HepG2 (cell line): Measurements from ENCODE around the gene CHST14. TPM values are rescaled to one million over a fixed set of nuclear protein-coding genes. Genes with fewer than 3 reads are reported as not detected.

Experiments
- ARID2 ChIP-seq: sonication (generic); formaldehyde crosslinking; IDR thresholded peaks from 2 replicates; pipeline ENCODE4 v1.8.1; 2022; ENCODE audit warnings: mild to moderate bottlenecking, missing genetic modification reagents, borderline replicate concordance
- CHD4 ChIP-seq: fragments of 200-600 bp; sonication (generic); IDR thresholded peaks from 2 replicates; pipeline ENCODE4 v1.7.0; 2017; ENCODE audit warnings: mild to moderate bottlenecking, low read length, borderline replicate concordance
- ESRRA ChIP-seq: sonication (generic); formaldehyde crosslinking; IDR thresholded peaks from 2 replicates; pipeline ENCODE4 v1.5.1; 2020; ENCODE audit warnings: mild to moderate bottlenecking, low read depth, missing genetic modification reagents
- KDM3A ChIP-seq: IDR thresholded peaks from 2 replicates; pipeline ENCODE4 v1.6.1; 2018; ENCODE audit warnings: low read depth, missing compliant biosample characterization
- KLF11 ChIP-seq: IDR thresholded peaks from 2 replicates; pipeline ENCODE4 v1.6.1; 2016; ENCODE audit warnings: missing compliant biosample characterization
- MTA3 ChIP-seq: sonication (generic); formaldehyde crosslinking; IDR thresholded peaks from 2 replicates; pipeline ENCODE4 v1.4.0; 2020; ENCODE audit warnings: missing genetic modification reagents
- NCOR1 ChIP-seq: fragments of 200-600 bp; sonication (generic); IDR thresholded peaks from 2 replicates; pipeline ENCODE4 v1.7.0; 2017; ENCODE audit warnings: antibody characterized with exemption, low read length, borderline replicate concordance
- RBFOX2 ChIP-seq: fragments of 200-400 bp; formaldehyde crosslinking; IDR thresholded peaks from 2 replicates; pipeline ENCODE4 v1.6.1; 2017; ENCODE audit warnings: low read depth, mild to moderate bottlenecking, low read length
- REXO4 ChIP-seq: sonication (generic); formaldehyde crosslinking; IDR thresholded peaks from 2 replicates; pipeline ENCODE4 v1.8.0; 2022; ENCODE audit warnings: missing genetic modification reagents, mild to moderate bottlenecking, borderline replicate concordance
- SAP130 ChIP-seq: IDR thresholded peaks from 2 replicates; pipeline ENCODE4 v1.6.1; 2016; ENCODE audit warnings: low read depth
- SETDB1 ChIP-seq: sonication (generic); formaldehyde crosslinking; IDR thresholded peaks from 2 replicates; pipeline ENCODE4 v1.5.1; 2020; ENCODE audit warnings: missing genetic modification reagents, mild to moderate bottlenecking, borderline replicate concordance
- TBX2 ChIP-seq: sonication (generic); formaldehyde crosslinking; IDR thresholded peaks from 2 replicates; pipeline ENCODE4 v1.5.0; 2020; ENCODE audit warnings: missing genetic modification reagents, mild to moderate bottlenecking, borderline replicate concordance
- ZNF253 ChIP-seq: sonication (generic); formaldehyde crosslinking; IDR thresholded peaks from 2 replicates; pipeline ENCODE4 v1.8.0; 2022; ENCODE audit warnings: mild to moderate bottlenecking, missing genetic modification reagents, borderline replicate concordance
- ZNF282 ChIP-seq: fragments of 450-650 bp; IDR thresholded peaks from 2 replicates; pipeline ENCODE4 v1.6.1; 2018; ENCODE audit not compliant: partially characterized antibody
- ZNF331 ChIP-seq: sonication (generic); formaldehyde crosslinking; IDR thresholded peaks from 2 replicates; pipeline ENCODE4 v1.4.0; 2020; ENCODE audit warnings: missing genetic modification reagents
- ZNF543 ChIP-seq: sonication (generic); formaldehyde crosslinking; IDR thresholded peaks from 2 replicates; pipeline ENCODE4 v1.4.0; 2020; ENCODE audit warnings: mild to moderate bottlenecking, missing genetic modification reagents
- ZNF567 ChIP-seq: sonication (generic); formaldehyde crosslinking; IDR thresholded peaks from 2 replicates; pipeline ENCODE4 v1.8.1; 2023; ENCODE audit warnings: mild to moderate bottlenecking, missing genetic modification reagents, borderline replicate concordance
- ZNF768 ChIP-seq: sonication (generic); formaldehyde crosslinking; IDR thresholded peaks from 2 replicates; pipeline ENCODE4 v1.4.0; 2020; ENCODE audit warnings: missing genetic modification reagents
- polyA plus RNA-seq, 8 experiments: library from polyadenylated mRNA; depleted of rRNA in 3 of 8; stranded (reverse) in 7 of 8; unstranded in 1 of 8; fragments of >200 nt; fragmentation: Illumina TruSeq in 4 of 8; extraction: Trizol in 4 of 8; gene quantifications; 2 replicates each; pipeline versions ENCODE4 v1.2.1 to v1.2.3, GENCODE V29; 2011 to 2016; ENCODE audit warnings: low read depth in 4 of 8, missing spikeins in 1 of 8, mixed read lengths in 1 of 8; ENCODE audit not compliant: insufficient read depth in 1 of 8
- total RNA-seq, 5 experiments: library from RNA; depleted of rRNA; stranded (reverse); fragments of >200 nt; fragmentation: Illumina TruSeq; extraction: Trizol; gene quantifications; 2 replicates each; pipeline ENCODE4 v1.2.3, GENCODE V29; 2016; ENCODE audit warnings: low read depth in 1 of 5
- TF ChIP-seq, protein P1 (sequence below): sonication (generic); formaldehyde crosslinking; IDR thresholded peaks from 2 replicates; pipeline ENCODE4 v1.4.0; 2020; ENCODE audit warnings: low read depth, missing genetic modification reagents
- TF ChIP-seq, protein P2 (sequence below): IDR thresholded peaks from 2 replicates; pipeline ENCODE4 v1.6.1; 2016; ENCODE audit warnings: missing genetic modification reagents, missing compliant biosample characterization
- TF ChIP-seq, protein P3 (sequence below): sonication (generic); formaldehyde crosslinking; IDR thresholded peaks from 2 replicates; pipeline ENCODE4 v1.4.0; 2020; ENCODE audit warnings: mild to moderate bottlenecking, missing genetic modification reagents
- TF ChIP-seq, protein P4 (sequence below): sonication (generic); formaldehyde crosslinking; IDR thresholded peaks from 2 replicates; pipeline ENCODE4 v1.4.0; 2020; ENCODE audit warnings: missing genetic modification reagents

The CHST14 gene
- total and polyA plus RNA-seq, 2 of the 13 experiments (the other 11 are each of a cell fraction or from before 2014, with no cell fraction given), result 8.9 to 12.4 TPM

DNA sequence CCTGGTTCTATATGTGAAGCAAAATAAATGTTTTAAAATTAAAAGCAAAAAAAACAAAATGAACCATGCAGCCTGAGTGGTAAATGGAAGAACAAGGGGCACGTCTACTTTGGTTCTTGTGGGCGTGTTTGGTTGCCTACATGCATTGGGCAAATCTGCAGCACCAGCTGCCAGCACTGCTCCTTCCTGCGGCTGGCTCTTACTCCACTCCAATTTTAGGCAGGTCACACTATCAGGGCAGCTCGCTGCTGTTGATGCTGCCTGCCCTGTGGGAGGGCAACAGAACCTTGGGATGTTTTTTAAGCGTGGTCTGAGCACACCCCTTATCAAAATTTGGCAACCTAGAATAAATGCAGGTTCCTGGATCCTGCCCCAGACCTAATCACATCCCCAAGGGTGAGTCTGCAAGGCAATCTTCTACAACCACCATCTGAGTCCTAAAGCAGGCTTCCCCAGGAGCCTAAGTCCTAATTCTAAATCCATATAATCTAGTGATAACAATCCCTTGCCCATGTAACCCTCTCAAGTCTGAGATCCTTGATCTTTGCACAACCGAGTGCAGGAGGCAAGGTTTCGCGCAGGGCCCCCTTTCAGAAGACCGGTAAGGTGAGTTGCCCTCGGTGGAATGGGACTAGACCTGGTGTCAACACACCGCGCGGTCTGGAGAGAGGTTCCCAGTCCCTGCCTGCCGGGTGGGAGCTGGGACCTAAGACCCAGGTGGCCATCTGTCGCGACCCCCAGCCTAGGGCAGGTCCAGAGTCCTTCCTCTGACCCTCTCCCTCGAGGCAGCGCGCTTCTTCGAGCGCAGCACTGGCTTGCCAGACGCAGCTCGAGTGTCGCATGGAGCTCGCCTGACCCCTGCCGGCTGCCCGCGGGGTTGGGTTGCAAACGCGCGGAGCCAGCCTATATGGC lies 49.3 kb upstream of the CHST14 start (continued):
- no peak for TF ChIP-seq ARID2 (CRISPR knock-in tag)
- TF ChIP-seq ESRRA, result 0 out of 2 replicates have a peak, but pooled peaks have one; percentile 20
- TF ChIP-seq ZNF543 (CRISPR knock-in tag), result no peak
- TF ChIP-seq REXO4 (CRISPR knock-in tag), result no peak
- TF ChIP-seq NCOR1, result no peak
- no peak for TF ChIP-seq SETDB1 (CRISPR knock-in tag)
- peak; percentile 35; the same call in 1 of the 2 replicates for TF ChIP-seq SAP130 (CRISPR knock-in tag)
- peak; percentile 66; the same call in 1 of the 2 replicates for TF ChIP-seq ZNF768 (CRISPR knock-in tag)
- TF ChIP-seq RBFOX2, result 0 out of 2 replicates have a peak, but pooled peaks have one; percentile 20
- peak; percentile 65; the same call in 1 of the 2 replicates for TF ChIP-seq TBX2 (CRISPR knock-in tag)
- TF ChIP-seq KDM3A (CRISPR knock-in tag), result 0 out of 2 replicates have a peak, but pooled peaks have one; percentile 66
- no peak for TF ChIP-seq ZNF282
- TF ChIP-seq KLF11 (CRISPR knock-in tag), result no peak
- TF ChIP-seq, protein P1, sequence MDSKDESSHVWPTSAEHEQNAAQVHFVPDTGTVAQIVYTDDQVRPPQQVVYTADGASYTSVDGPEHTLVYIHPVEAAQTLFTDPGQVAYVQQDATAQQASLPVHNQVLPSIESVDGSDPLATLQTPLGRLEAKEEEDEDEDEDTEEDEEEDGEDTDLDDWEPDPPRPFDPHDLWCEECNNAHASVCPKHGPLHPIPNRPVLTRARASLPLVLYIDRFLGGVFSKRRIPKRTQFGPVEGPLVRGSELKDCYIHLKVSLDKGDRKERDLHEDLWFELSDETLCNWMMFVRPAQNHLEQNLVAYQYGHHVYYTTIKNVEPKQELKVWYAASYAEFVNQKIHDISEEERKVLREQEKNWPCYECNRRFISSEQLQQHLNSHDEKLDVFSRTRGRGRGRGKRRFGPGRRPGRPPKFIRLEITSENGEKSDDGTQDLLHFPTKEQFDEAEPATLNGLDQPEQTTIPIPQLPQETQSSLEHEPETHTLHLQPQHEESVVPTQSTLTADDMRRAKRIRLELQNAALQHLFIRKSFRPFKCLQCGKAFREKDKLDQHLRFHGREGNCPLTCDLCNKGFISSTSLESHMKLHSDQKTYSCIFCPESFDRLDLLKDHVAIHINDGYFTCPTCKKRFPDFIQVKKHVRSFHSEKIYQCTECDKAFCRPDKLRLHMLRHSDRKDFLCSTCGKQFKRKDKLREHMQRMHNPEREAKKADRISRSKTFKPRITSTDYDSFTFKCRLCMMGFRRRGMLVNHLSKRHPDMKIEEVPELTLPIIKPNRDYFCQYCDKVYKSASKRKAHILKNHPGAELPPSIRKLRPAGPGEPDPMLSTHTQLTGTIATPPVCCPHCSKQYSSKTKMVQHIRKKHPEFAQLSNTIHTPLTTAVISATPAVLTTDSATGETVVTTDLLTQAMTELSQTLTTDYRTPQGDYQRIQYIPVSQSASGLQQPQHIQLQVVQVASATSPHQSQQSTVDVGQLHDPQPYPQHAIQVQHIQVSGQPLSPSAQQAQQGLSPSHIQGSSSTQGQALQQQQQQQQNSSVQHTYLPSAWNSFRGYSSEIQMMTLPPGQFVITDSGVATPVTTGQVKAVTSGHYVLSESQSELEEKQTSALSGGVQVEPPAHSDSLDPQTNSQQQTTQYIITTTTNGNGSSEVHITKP (CRISPR knock-in tag), result no peak
- TF ChIP-seq, protein P2, sequence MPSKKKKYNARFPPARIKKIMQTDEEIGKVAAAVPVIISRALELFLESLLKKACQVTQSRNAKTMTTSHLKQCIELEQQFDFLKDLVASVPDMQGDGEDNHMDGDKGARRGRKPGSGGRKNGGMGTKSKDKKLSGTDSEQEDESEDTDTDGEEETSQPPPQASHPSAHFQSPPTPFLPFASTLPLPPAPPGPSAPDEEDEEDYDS, result no peak
- TF ChIP-seq ZNF331, result peak; percentile 59; the same call in 1 of the 2 replicates
- TF ChIP-seq, protein P3, sequence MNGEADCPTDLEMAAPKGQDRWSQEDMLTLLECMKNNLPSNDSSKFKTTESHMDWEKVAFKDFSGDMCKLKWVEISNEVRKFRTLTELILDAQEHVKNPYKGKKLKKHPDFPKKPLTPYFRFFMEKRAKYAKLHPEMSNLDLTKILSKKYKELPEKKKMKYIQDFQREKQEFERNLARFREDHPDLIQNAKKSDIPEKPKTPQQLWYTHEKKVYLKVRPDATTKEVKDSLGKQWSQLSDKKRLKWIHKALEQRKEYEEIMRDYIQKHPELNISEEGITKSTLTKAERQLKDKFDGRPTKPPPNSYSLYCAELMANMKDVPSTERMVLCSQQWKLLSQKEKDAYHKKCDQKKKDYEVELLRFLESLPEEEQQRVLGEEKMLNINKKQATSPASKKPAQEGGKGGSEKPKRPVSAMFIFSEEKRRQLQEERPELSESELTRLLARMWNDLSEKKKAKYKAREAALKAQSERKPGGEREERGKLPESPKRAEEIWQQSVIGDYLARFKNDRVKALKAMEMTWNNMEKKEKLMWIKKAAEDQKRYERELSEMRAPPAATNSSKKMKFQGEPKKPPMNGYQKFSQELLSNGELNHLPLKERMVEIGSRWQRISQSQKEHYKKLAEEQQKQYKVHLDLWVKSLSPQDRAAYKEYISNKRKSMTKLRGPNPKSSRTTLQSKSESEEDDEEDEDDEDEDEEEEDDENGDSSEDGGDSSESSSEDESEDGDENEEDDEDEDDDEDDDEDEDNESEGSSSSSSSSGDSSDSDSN (CRISPR knock-in tag), result 0 out of 2 replicates have a peak, but pooled peaks have one; percentile 29
- no peak for TF ChIP-seq ZNF567 (CRISPR knock-in tag)
- TF ChIP-seq, protein P4, sequence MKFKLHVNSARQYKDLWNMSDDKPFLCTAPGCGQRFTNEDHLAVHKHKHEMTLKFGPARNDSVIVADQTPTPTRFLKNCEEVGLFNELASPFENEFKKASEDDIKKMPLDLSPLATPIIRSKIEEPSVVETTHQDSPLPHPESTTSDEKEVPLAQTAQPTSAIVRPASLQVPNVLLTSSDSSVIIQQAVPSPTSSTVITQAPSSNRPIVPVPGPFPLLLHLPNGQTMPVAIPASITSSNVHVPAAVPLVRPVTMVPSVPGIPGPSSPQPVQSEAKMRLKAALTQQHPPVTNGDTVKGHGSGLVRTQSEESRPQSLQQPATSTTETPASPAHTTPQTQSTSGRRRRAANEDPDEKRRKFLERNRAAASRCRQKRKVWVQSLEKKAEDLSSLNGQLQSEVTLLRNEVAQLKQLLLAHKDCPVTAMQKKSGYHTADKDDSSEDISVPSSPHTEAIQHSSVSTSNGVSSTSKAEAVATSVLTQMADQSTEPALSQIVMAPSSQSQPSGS (CRISPR knock-in tag), result no peak
- no peak for TF ChIP-seq ZNF253
- TF ChIP-seq CHD4, result no peak
- TF ChIP-seq MTA3 (CRISPR knock-in tag), result no peak
